GM12878 (cell line): ENCODE results near the gene PHOX2B. TPM values are rescaled to one million over a fixed set of nuclear protein-coding genes. Genes with fewer than 3 reads are reported as not detected.

Experiments used
- ATAC-seq: fragments of 200-7000 bp; cut with Tn5 transposase; 3 replicates; pipeline ENCODE4 v1.9.1; 2020; ENCODE audit warnings: mild to moderate bottlenecking, moderate library complexity
- BruUV-seq: library from RNA; stranded (reverse); fragments of 400-500 nt; replicated peaks from 2 replicates; lab custom pipeline; 2021; lab: Mats Ljungman, UMichigan
- CTCF ChIA-PET: fragments of 300-600 bp; sonication (Branson Sonifier 250); formaldehyde crosslinking; extraction: SDS; loops from one replicate; lab custom pipeline; 2021; ENCODE audit warnings: inconsistent platforms; lab: Yijun Ruan, JAX
- POLR2A ChIA-PET: fragments of 350-600 bp; formaldehyde crosslinking; extraction: SDS; loops from one replicate; lab custom pipeline; 2021; ENCODE audit warnings: inconsistent platforms; lab: Charles Lee
- RAD21 ChIA-PET: fragments of 300-600 bp; sonication (Branson Sonifier 250); formaldehyde crosslinking; loops from one replicate; lab custom pipeline; 2023; ENCODE audit warnings: antibody characterized with exemption; ENCODE audit not compliant: unreplicated experiment; lab: Charles Lee
- SMC1A ChIA-PET: fragments of 300-600 bp; sonication (Branson Sonifier 250); formaldehyde crosslinking; loops from one replicate; lab custom pipeline; 2023; ENCODE audit not compliant: unreplicated experiment, uncharacterized antibody; lab: Charles Lee
- DNase-seq: peaks from one replicate; pipeline ENCODE4 v3.0.0-alpha.2; 2011; ENCODE audit warnings: low read depth, low spot score
- FAIRE-seq: peaks from 3 replicates; lab custom pipeline; 2011; peaks lifted over from hg19 to GRCh38; lab: Jason Lieb, UNC
- H2AFZ ChIP-seq: 2 replicates; pipeline ENCODE4 v1.6.0; 2011; ENCODE audit warnings: low read depth, low read length, control low read depth; ENCODE audit not compliant: control insufficient read depth
- H3K27ac ChIP-seq: 2 replicates; pipeline ENCODE4 v1.5.1; 2011; ENCODE audit warnings: control low read depth; ENCODE audit not compliant: control insufficient read depth, insufficient read depth
- H3K27me3 ChIP-seq, 2 experiments: replicated peaks in 1 of 2; 2 replicates each; pipeline versions ENCODE4 v1.6.0 to v1.6.1; 2011; ENCODE audit warnings: low read length in 1 of 2; ENCODE audit not compliant: control insufficient read depth in 2 of 2, insufficient read depth in 2 of 2
- H3K36me3 ChIP-seq, 2 experiments: 2 replicates each; pipeline ENCODE4 v1.5.1; 2011; ENCODE audit warnings: low read length in 1 of 2; ENCODE audit not compliant: control insufficient read depth in 2 of 2, insufficient read depth in 2 of 2
- H3K4me1 ChIP-seq: 2 replicates; pipeline ENCODE4 v1.6.1; 2011; ENCODE audit warnings: mild to moderate bottlenecking, low read length, moderate library complexity, mixed read lengths; ENCODE audit not compliant: control insufficient read depth, insufficient read depth
- H3K4me2 ChIP-seq: 2 replicates; pipeline ENCODE4 v1.6.0; 2011; ENCODE audit warnings: control low read depth; ENCODE audit not compliant: control insufficient read depth, insufficient read depth
- H3K4me3 ChIP-seq: fragments of 200-600 bp; sonication (generic); 2 replicates; pipeline ENCODE4 v1.5.1; 2016
- H3K79me2 ChIP-seq: 2 replicates; pipeline ENCODE4 v1.6.0; 2011; ENCODE audit warnings: low read length; ENCODE audit not compliant: control insufficient read depth, insufficient read depth
- H3K9ac ChIP-seq: 2 replicates; pipeline ENCODE4 v1.8.0; 2011; ENCODE audit warnings: low read length, control low read depth, mixed read lengths; ENCODE audit not compliant: control insufficient read depth, insufficient read depth
- H3K9me3 ChIP-seq: replicated peaks from 3 replicates; pipeline ENCODE4 v1.5.1; 2011; ENCODE audit warnings: mild to moderate bottlenecking, low read length; ENCODE audit not compliant: control insufficient read depth, insufficient read depth
- H4K20me1 ChIP-seq: 2 replicates; pipeline ENCODE4 v1.6.0; 2011; ENCODE audit not compliant: control insufficient read depth, insufficient read depth
- ATF2 ChIP-seq: IDR thresholded peaks from 2 replicates; pipeline ENCODE4 v1.6.1; 2012; ENCODE audit warnings: low read length, inconsistent platforms
- BACH1 ChIP-seq: fragments of 450-650 bp; IDR thresholded peaks from 2 replicates; pipeline ENCODE4 v1.6.1; 2017; ENCODE audit warnings: mild to moderate bottlenecking, borderline replicate concordance
- CREB1 ChIP-seq: IDR thresholded peaks from 2 replicates; pipeline ENCODE4 v1.6.1; 2012; ENCODE audit warnings: low read depth, mild to moderate bottlenecking, inconsistent platforms
- EED ChIP-seq: sonication (generic); IDR thresholded peaks from 2 replicates; pipeline ENCODE4 v1.6.1; 2016; ENCODE audit warnings: antibody characterized with exemption, low read depth
- ELK1 ChIP-seq: IDR thresholded peaks from 2 replicates; pipeline ENCODE4 v1.6.1; 2012; ENCODE audit warnings: low read depth, low read length, improper control_type of control experiment
- EP300 ChIP-seq, 2 experiments: fragments of 150-350 bp in 1 of 2; IDR thresholded peaks; 2 replicates each; pipeline ENCODE4 v1.6.1; 2011 to 2012; ENCODE audit warnings: low read depth in 2 of 2, low read length in 2 of 2, borderline replicate concordance in 1 of 2, improper control_type of control experiment in 1 of 2, inconsistent platforms in 1 of 2; ENCODE audit not compliant: control insufficient read depth in 1 of 2
- HDAC2 ChIP-seq: fragments of 200-600 bp; sonication (generic); IDR thresholded peaks from 2 replicates; pipeline ENCODE4 v1.6.1; 2017
- KAT2A ChIP-seq: conservative IDR thresholded peaks from 2 replicates; pipeline ENCODE4 v1.6.1; 2011; ENCODE audit warnings: low read depth, low read length; ENCODE audit not compliant: control insufficient read depth
- POLR2AphosphoS5 ChIP-seq: IDR thresholded peaks from 2 replicates; pipeline ENCODE4 v1.6.1; 2011; ENCODE audit warnings: mild to moderate bottlenecking, low read length, inconsistent platforms
- RB1 ChIP-seq: fragments of 450-650 bp; formaldehyde crosslinking; IDR thresholded peaks from 2 replicates; pipeline ENCODE4 v1.6.1; 2017; ENCODE audit warnings: mild to moderate bottlenecking, borderline replicate concordance
- RCOR1 ChIP-seq: conservative IDR thresholded peaks from 2 replicates; pipeline ENCODE4 v1.6.1; 2012; ENCODE audit warnings: low read depth, low read length, improper control_type of control experiment
- RELA ChIP-seq: fragments of 450-650 bp; IDR thresholded peaks from 2 replicates; pipeline ENCODE4 v1.8.0; 2014; ENCODE audit warnings: borderline replicate concordance; ENCODE audit not compliant: partially characterized antibody
- SUPT20H ChIP-seq: IDR thresholded peaks from 2 replicates; pipeline ENCODE4 v1.6.1; 2011; ENCODE audit warnings: low read depth, mild to moderate bottlenecking, low read length, moderate library complexity, borderline replicate concordance; ENCODE audit not compliant: control insufficient read depth
- SUZ12 ChIP-seq: fragments of 200-600 bp; sonication (generic); IDR thresholded peaks from one replicate; pipeline ENCODE4 v1.6.1; 2018; ENCODE audit warnings: antibody characterized with exemption, mild to moderate bottlenecking; ENCODE audit not compliant: unreplicated experiment
- USF1 ChIP-seq: IDR thresholded peaks from 2 replicates; pipeline ENCODE4 v1.6.1; 2011; ENCODE audit warnings: borderline replicate concordance, low read depth, mild to moderate bottlenecking, moderate library complexity, mixed read lengths, low read length; ENCODE audit not compliant: insufficient read depth; ENCODE audit errors: extremely low read length
- USF2 ChIP-seq: IDR thresholded peaks from 2 replicates; pipeline ENCODE4 v1.6.1; 2011; ENCODE audit warnings: low read depth, low read length, improper control_type of control experiment, borderline replicate concordance
- WGBS: methylation state at CpG from one replicate; pipeline ENCODE4 v1.1.6; 2016; ENCODE audit warnings: low lambda C conversion rate; ENCODE audit not compliant: insufficient replicate concordance, insufficient coverage; ENCODE audit errors: missing lambda C conversion rate; 5-methylcytosine and 5-hydroxymethylcytosine counted together
- in situ Hi-C: fragments of 300-500 bp; cut with MboI; formaldehyde crosslinking; loops from 9 replicates; pipeline ENCODE4 v1.14.3; 2018; ENCODE audit warnings: mixed read lengths
- intact Hi-C: fragments of 100-400 bp; cut with micrococcal nuclease; formaldehyde crosslinking; loops from one replicate; pipeline ENCODE4 v1.14.2; 2022; ENCODE audit not compliant: unreplicated experiment
- polyA plus RNA-seq, 11 experiments: library from polyadenylated mRNA; depleted of rRNA in 4 of 11; unstranded in 6 of 11; stranded (reverse) in 5 of 11; fragments of >200 nt; fragmentation: Nextera tagmentation in 4 of 11; fragmentation: Illumina TruSeq in 1 of 11; extraction: Ambion mirVana in 4 of 11; extraction: Trizol in 1 of 11; gene quantifications; 1 replicate in 1 of 11; 2 replicates in 10 of 11; pipeline versions ENCODE4 v1.2.1 to v1.2.3, GENCODE V29; 2011 to 2016; ENCODE audit warnings: inconsistent platforms in 2 of 11, missing spikeins in 2 of 11, low read depth in 1 of 11
- total RNA-seq, 4 experiments: library from RNA; depleted of rRNA in 3 of 4; stranded (reverse); fragments of >200 nt in 3 of 4; fragmentation: Illumina TruSeq in 1 of 4; extraction: Trizol in 1 of 4; gene quantifications; 2 replicates each; pipeline versions ENCODE4 v1.2.1 to v1.2.3, GENCODE V29; 2013 to 2021

PHOX2B gene
- total and polyA plus RNA-seq, 10 of the 15 experiments (the other 5 are each of a cell fraction or from before 2014, with no cell fraction given): not detected

- TF ChIP-seq EED (no peak), RELA (no peak), SUPT20H (no peak)
These were observed 403 bp downstream of the PHOX2B start (continued) for GRCh38 chr4:41748074-41748570.

GRCh38 chr4:41747230-41748055 is 1.1 kb downstream of the PHOX2B start:
- H3K4me2 ChIP-seq: no peak overlapping the region
- H3K9ac ChIP-seq: no peak overlapping the region
- WGBS: 42% methylated on average over 47 of the region's 49 CpGs
- H2AFZ ChIP-seq: no peak overlapping the region
- H3K4me3 ChIP-seq: no peak overlapping the region
- no TSS peak for BruUV-seq
- ChIA-PET POLR2A (no interaction called here), SMC1A (interaction anchor here (0.6 kb wide), 1 partner anchor 26 kb away, joined by 3 read pairs; no protein-coding TSS in a partner anchor), RAD21 (no interaction called here), CTCF (no interaction called here)
- DNase-seq (no peak), ATAC-seq (no peak), FAIRE-seq (no peak)
- in situ Hi-C loops (no loop called here), intact Hi-C loops (no loop called here)
- H3K79me2 ChIP-seq: no peaks in the 10 kb centered on the region
- no peaks in the 10 kb centered on the region for H4K20me1 ChIP-seq
- H3K9me3 ChIP-seq: peaks cover 1% of the 10 kb centered on the region; the same call in 1 of the 3 replicates
- H3K27ac ChIP-seq: no peak overlapping the region
- H3K36me3 ChIP-seq: no peaks in the 10 kb centered on the region
- H3K4me1 ChIP-seq: no peaks in the 10 kb centered on the region
- H3K27me3 ChIP-seq: peaks cover 10 to 27% of the 10 kb centered on the region in 2 experiments
- TF ChIP-seq HDAC2 (no peak), CREB1 (no peak), ELK1 (no peak), ATF2 (no peak), POLR2AphosphoS5 (no peak), USF1 (no peak), KAT2A (no peak), SUPT20H (no peak), EP300 (IDR thresholded peaks at IDR 0.05; ENCODE audit: borderline replicate concordance in 1 of 2, control insufficient read depth in 1 of 2, low read depth in 2 of 2, low read length in 2 of 2) (no peak), BACH1 (no peak), USF2 (no peak), SUZ12 (no peak), RB1 (no peak), RCOR1 (no peak)
